ENCODE measurements around the gene GRIN2B.
A peak's percentile ranks its signal among the peaks of the same experiment; 100 is the strongest.

The GRIN2B gene

DNA sequence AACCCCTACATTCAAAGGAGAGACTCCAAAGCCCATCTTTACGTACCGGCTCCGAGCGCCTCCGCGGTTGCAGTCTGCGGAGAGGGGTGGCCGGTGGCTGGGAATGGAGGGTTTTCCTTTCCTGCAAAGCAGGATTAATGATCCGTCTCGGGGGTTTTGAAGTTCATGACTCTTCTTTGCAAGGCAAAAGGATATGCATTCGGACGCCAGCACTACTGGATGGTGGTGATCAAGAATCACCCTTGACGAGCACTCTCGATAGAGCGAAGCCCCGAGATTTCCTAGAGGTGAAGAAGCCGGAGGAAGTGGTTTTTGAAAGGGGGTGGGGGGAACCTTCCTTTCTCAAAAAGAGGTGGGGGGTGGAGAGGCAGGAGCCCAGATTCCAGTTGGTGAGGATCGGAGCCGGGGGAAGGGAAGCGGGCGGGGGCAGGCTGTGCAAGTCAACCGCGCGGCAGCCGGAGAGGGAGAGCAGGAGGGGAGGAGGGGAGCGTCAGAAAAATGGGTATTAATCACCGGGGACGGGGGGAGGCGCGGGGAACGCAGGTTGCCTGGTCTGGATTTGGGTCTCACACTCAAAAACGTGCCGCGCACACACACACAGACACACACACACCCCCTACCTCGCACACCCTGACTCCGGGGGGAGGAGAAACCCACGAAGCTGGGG lies at the start of gene GRIN2B:
Gene GRIN2B, minus strand, starts transcription at position 307 of the 667 bp plus-strand sequence. CDS start 115,394 bp downstream, outside the sequence.
- Histone ChIP-seq H3K4me3 (peak within 1 kb of the TSS; percentile 38; the same call in 1 of the 2 replicates), H3K27ac (no peak within 1 kb of the TSS), H3K4me2 (peak within 1 kb of the TSS; percentile 54), H3K9me3 (peaks cover 14% of the 10 kb centered on the region; the same call in 1 of the 2 replicates), H4K20me1 (no peaks in the 10 kb centered on the region), H3K27me3 (peaks cover 38% of the 10 kb centered on the region), H3K36me3 (no peaks in the 10 kb centered on the region), H3K9ac (no peak within 1 kb of the TSS), H3K4me1 (peaks cover 8% of the 10 kb centered on the region; the same call in 1 of the 2 replicates)
- TF ChIP-seq Cebpa-rat (IDR thresholded peaks at IDR 0.05): no peak

- H3K9ac ChIP-seq: no peak overlapping the region
- no peaks in the 10 kb centered on the region for H3K9me3 ChIP-seq
- no peak overlapping the region for H3K4me2 ChIP-seq
- no peaks in the 10 kb centered on the region for H3K36me3 ChIP-seq
- no peak overlapping the region for H3K4me3 ChIP-seq
- H3K4me1 ChIP-seq: no peaks in the 10 kb centered on the region
- no peak overlapping the region for H3K27ac ChIP-seq
- TF ChIP-seq Cebpa-rat (IDR thresholded peaks at IDR 0.05): no peak
- no peaks in the 10 kb centered on the region for H3K27me3 ChIP-seq
- no peaks in the 10 kb centered on the region for H4K20me1 ChIP-seq
These were observed 45.1 kb upstream of the GRIN2B start for GRCh38 chr12:14026537-14026936.

DNA sequence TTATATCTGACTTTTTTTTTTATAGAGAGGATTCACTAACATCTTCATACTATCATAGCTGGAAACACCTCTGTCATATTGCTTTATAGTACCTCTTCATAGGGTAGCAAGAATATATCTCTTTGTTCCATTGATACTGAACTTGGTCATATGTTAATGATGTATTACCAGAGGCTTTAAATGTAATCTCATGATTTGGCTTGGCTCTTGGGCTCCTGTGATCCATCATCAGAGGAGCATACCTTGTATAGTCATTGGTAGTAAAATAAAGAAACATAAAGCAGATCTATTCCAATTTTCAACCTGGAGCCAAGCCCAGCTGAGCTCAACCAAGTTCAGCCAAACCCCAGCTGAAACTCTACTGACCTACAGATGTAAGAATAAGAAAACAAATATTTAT lies 43.2 kb upstream of the GRIN2B start:
- Histone ChIP-seq H3K4me2 (no peak overlapping the region), H3K36me3 (no peaks in the 10 kb centered on the region), H4K20me1 (no peaks in the 10 kb centered on the region), H3K27me3 (no peaks in the 10 kb centered on the region), H3K4me3 (no peak overlapping the region), H3K9ac (no peak overlapping the region), H3K4me1 (no peaks in the 10 kb centered on the region), H3K27ac (no peak overlapping the region), H3K9me3 (no peaks in the 10 kb centered on the region)
- no peak for TF ChIP-seq Cebpa-rat (IDR thresholded peaks at IDR 0.05)

GRCh38 chr12:14018080-14018479 lies 36.7 kb upstream of the GRIN2B start:
- no peak overlapping the region for H3K4me2 ChIP-seq

DNA sequence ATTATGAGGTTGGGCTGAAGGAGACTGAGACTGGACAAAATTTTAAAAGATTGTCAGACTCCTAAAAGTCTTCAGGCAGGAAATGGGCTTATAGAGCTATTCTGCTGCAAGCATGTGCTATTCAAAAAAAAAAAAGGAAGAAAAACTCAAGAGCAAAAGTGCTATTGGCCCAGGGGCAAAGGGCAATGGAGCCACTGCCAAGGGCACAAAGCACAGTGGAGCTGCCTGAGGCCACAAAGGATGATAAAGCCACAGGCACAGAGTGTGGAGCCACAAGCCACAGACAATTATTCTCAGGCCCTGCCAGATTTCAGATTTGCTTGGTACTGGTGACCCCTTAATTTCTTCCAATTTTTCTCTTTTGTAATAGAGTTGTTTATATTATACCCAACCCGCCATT lies 29.6 kb upstream of the GRIN2B start:
- no peak overlapping the region for H3K9ac ChIP-seq
- H3K4me1 ChIP-seq: no peaks in the 10 kb centered on the region
- no peaks in the 10 kb centered on the region for H3K36me3 ChIP-seq

More at GRCh38 chr12:14018080-14018479, 36.7 kb upstream of the GRIN2B start:
- Histone ChIP-seq H3K4me1 (no peaks in the 10 kb centered on the region), H3K4me3 (no peak overlapping the region), H3K9me3 (peaks cover 7% of the 10 kb centered on the region), H3K9ac (no peak overlapping the region), H3K27me3 (no peaks in the 10 kb centered on the region), H3K27ac (no peak overlapping the region), H3K36me3 (no peaks in the 10 kb centered on the region), H4K20me1 (no peaks in the 10 kb centered on the region)
- TF ChIP-seq Cebpa-rat (IDR thresholded peaks at IDR 0.05): no peak

GRCh38 chr12:14007639-14008038 lies 26.2 kb upstream of the GRIN2B start:
- Histone ChIP-seq H3K4me2 (no peak overlapping the region), H3K27me3 (no peaks in the 10 kb centered on the region), H3K4me1 (no peaks in the 10 kb centered on the region), H4K20me1 (no peaks in the 10 kb centered on the region), H3K36me3 (no peaks in the 10 kb centered on the region), H3K9me3 (peaks cover 4% of the 10 kb centered on the region), H3K4me3 (no peak overlapping the region), H3K9ac (no peak overlapping the region), H3K27ac (no peak overlapping the region)
- TF ChIP-seq Cebpa-rat (IDR thresholded peaks at IDR 0.05): no peak

More for the DNA sequence above, 29.6 kb upstream of the GRIN2B start:
- Histone ChIP-seq H4K20me1 (no peaks in the 10 kb centered on the region), H3K27me3 (no peaks in the 10 kb centered on the region), H3K4me2 (no peak overlapping the region), H3K4me3 (no peak overlapping the region), H3K27ac (no peak overlapping the region), H3K9me3 (peaks cover 15% of the 10 kb centered on the region)
- no peak for TF ChIP-seq Cebpa-rat (IDR thresholded peaks at IDR 0.05)

DNA sequence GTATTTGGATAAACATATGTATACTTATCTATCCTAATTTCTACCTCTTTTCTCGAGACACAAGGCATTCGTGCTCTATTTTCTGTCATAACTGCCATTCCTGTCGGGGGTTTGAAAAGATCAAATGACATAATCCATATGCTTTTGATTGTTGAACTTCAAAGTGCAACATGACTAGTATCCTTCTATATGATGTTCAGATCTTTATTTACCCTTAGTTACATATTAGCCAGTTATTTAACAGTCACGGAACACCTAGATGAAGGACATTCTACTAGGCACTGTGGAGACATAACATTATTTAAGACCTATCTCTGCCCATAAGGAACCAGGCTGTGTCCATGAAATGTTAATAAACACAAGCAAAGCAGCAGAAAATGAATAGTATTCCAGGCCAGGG lies 11.2 kb upstream of the GRIN2B start:
- Histone ChIP-seq H3K4me2 (no peak overlapping the region), H3K36me3 (no peaks in the 10 kb centered on the region), H3K9me3 (no peaks in the 10 kb centered on the region), H3K4me1 (no peaks in the 10 kb centered on the region), H4K20me1 (no peaks in the 10 kb centered on the region), H3K27me3 (no peaks in the 10 kb centered on the region), H3K27ac (no peak overlapping the region), H3K9ac (no peak overlapping the region), H3K4me3 (no peak overlapping the region)
- no peak for TF ChIP-seq Cebpa-rat (IDR thresholded peaks at IDR 0.05)

GRCh38 chr12:13992106-13992505 lies 10.7 kb upstream of the GRIN2B start:
- no peaks in the 10 kb centered on the region for H4K20me1 ChIP-seq
- H3K27me3 ChIP-seq: no peaks in the 10 kb centered on the region
- no peaks in the 10 kb centered on the region for H3K9me3 ChIP-seq
- H3K36me3 ChIP-seq: no peaks in the 10 kb centered on the region
- no peak overlapping the region for H3K9ac ChIP-seq
- no peak overlapping the region for H3K4me3 ChIP-seq
- no peak for TF ChIP-seq Cebpa-rat (IDR thresholded peaks at IDR 0.05)
- H3K4me1 ChIP-seq: no peaks in the 10 kb centered on the region
- no peak overlapping the region for H3K4me2 ChIP-seq
- H3K27ac ChIP-seq: no peak overlapping the region

DNA sequence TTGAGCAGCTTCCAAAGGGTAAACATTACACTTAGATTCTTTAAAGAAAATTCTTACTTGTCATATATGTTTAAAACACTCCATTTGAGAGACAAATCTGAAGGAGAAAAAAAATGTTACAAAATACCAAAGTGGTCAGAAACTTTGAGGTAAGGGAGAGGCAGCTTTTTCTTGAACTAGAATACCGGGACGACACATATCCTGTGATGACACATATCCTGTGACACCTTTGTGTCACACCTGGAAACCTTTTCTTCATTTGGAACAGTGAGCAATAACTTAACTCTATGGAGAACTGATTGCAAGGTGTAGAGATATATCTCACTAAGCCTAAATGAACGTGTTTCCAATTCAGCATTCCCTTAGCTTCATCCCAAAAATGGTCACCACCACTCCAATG lies 4.6 kb upstream of the GRIN2B start:
- Histone ChIP-seq H3K4me3 (no peak overlapping the region), H3K4me2 (no peak overlapping the region), H3K9ac (no peak overlapping the region), H4K20me1 (no peaks in the 10 kb centered on the region), H3K36me3 (no peaks in the 10 kb centered on the region), H3K4me1 (peaks cover 4% of the 10 kb centered on the region; the same call in 1 of the 2 replicates), H3K27me3 (peaks cover 15% of the 10 kb centered on the region), H3K9me3 (0 out of 2 replicates have a peak, but pooled peaks cover 4% of the 10 kb centered on the region), H3K27ac (no peak overlapping the region)
- no peak for TF ChIP-seq Cebpa-rat (IDR thresholded peaks at IDR 0.05)

- Histone ChIP-seq H3K4me3 (no peak overlapping the region), H3K27me3 (peaks cover 38% of the 10 kb centered on the region), H3K4me1 (peaks cover 8% of the 10 kb centered on the region; the same call in 1 of the 2 replicates), H3K4me2 (no peak overlapping the region), H3K27ac (no peak overlapping the region), H4K20me1 (no peaks in the 10 kb centered on the region), H3K9me3 (peaks cover 14% of the 10 kb centered on the region; the same call in 1 of the 2 replicates), H3K36me3 (no peaks in the 10 kb centered on the region), H3K9ac (no peak overlapping the region)
- no peak for TF ChIP-seq Cebpa-rat (IDR thresholded peaks at IDR 0.05)
These were observed 588 bp upstream of the GRIN2B start for GRCh38 chr12:13981990-13982389.

All from BLaER1 (cell line).